HCT116 (cell line): ENCODE data around the gene RNF151. TPM values are rescaled to one million over a fixed set of nuclear protein-coding genes. Genes with fewer than 3 reads are reported as not detected.

Experiments
- ATAC-seq: fragments of 200-7000 bp; cut with Tn5 transposase; 2 replicates; pipeline ENCODE4 v1.9.1; 2020; ENCODE audit warnings: mild to moderate bottlenecking, moderate library complexity
- BruUV-seq: library from RNA; stranded (reverse); fragments of 400-500 nt; replicated peaks from 2 replicates; lab custom pipeline; 2021; lab: Mats Ljungman, UMichigan
- CTCF ChIA-PET: fragments of 300-600 bp; sonication (Branson Sonifier 250); formaldehyde crosslinking; loops from one replicate; lab custom pipeline; 2021; ENCODE audit warnings: antibody characterized with exemption; lab: Charles Lee
- POLR2A ChIA-PET: fragments of 300-600, 350-600 bp; sonication (Branson Sonifier 250); formaldehyde crosslinking; loops from one replicate; lab custom pipeline; 2021; ENCODE audit warnings: antibody characterized with exemption; lab: Charles Lee
- RAD21 ChIA-PET, 2 experiments: fragments of 300-600 bp; sonication (Branson Sonifier 250); formaldehyde crosslinking; loops; one replicate each; lab custom pipeline; 2023; ENCODE audit warnings: low total read pairs in 2 of 2; ENCODE audit not compliant: uncharacterized antibody in 2 of 2, unreplicated experiment in 2 of 2, low non-redundant PET in 1 of 2; lab: Charles Lee
- DNase-seq: peaks from one replicate; pipeline ENCODE4 v3.0.0-alpha.2; 2010; ENCODE audit warnings: low read depth, low spot score
- H2AFZ ChIP-seq: fragments of 200-600 bp; shearing (Covaris generic), sonication (generic); 2 replicates; pipeline ENCODE4 v1.6.1; 2017; ENCODE audit warnings: low read depth, mixed run types, mixed read lengths, antibody characterized with exemption, low read length; ENCODE audit not compliant: poor library complexity, severe bottlenecking
- H3K27ac ChIP-seq: 2 replicates; pipeline ENCODE4 v1.5.1; 2012; ENCODE audit warnings: low read depth, low read length
- H3K27me3 ChIP-seq: fragments of 200-600 bp; sonication (generic); 2 replicates; pipeline ENCODE4 v1.6.1; 2016; ENCODE audit warnings: mixed run types, low read length, mixed read lengths; ENCODE audit not compliant: insufficient read depth
- H3K36me3 ChIP-seq, 2 experiments: fragments of 200-500 bp in 1 of 2; fragments of 200-600 bp in 1 of 2; sonication (Bioruptor generic) in 1 of 2; sonication (generic) in 1 of 2; 2 replicates each; pipeline versions ENCODE4 v1.5.1 to v1.6.1; 2014 to 2016; ENCODE audit warnings: low read length in 2 of 2, inconsistent platforms in 1 of 2, mixed read lengths in 1 of 2, mixed run types in 1 of 2; ENCODE audit not compliant: insufficient read depth in 2 of 2, control insufficient read depth in 1 of 2
- H3K4me1 ChIP-seq, 2 experiments: fragments of 200-600 bp in 1 of 2; sonication (generic) in 1 of 2; 2 replicates each; pipeline versions ENCODE4 v1.5.1 to v1.6.1; 2012 to 2017; ENCODE audit warnings: low read length in 2 of 2, inconsistent platforms in 1 of 2, mild to moderate bottlenecking in 1 of 2, mixed read lengths in 1 of 2, mixed run types in 1 of 2, moderate library complexity in 1 of 2; ENCODE audit not compliant: insufficient read depth in 2 of 2, control insufficient read depth in 1 of 2
- H3K4me2 ChIP-seq: fragments of 200-600 bp; sonication (generic); 2 replicates; pipeline ENCODE4 v1.6.1; 2017; ENCODE audit warnings: mixed run types, low read length, mixed read lengths
- H3K4me3 ChIP-seq, 2 experiments: fragments of 200-600 bp in 1 of 2; sonication (generic) in 1 of 2; replicated peaks in 1 of 2; 2 replicates each; pipeline ENCODE4 v1.5.1; 2011 to 2016; ENCODE audit warnings: low read length in 2 of 2, control low read depth in 1 of 2, low read depth in 1 of 2, mild to moderate bottlenecking in 1 of 2, mixed read lengths in 1 of 2, mixed run types in 1 of 2
- H3K79me2 ChIP-seq: fragments of 200-600 bp; sonication (generic); 2 replicates; pipeline ENCODE4 v1.6.1; 2017; ENCODE audit warnings: mild to moderate bottlenecking, mixed run types, low read length, moderate library complexity, mixed read lengths; ENCODE audit not compliant: insufficient read depth
- H3K9ac ChIP-seq: fragments of 200-600 bp; sonication (generic); 2 replicates; pipeline ENCODE4 v1.6.1; 2016; ENCODE audit warnings: low read length, mixed read lengths
- H3K9me2 ChIP-seq: fragments of 200-600 bp; sonication (generic), shearing (Covaris generic); 2 replicates; pipeline ENCODE4 v1.6.1; 2017; ENCODE audit warnings: mixed run types, mild to moderate bottlenecking, moderate library complexity; ENCODE audit not compliant: insufficient read depth
- H3K9me3 ChIP-seq, 2 experiments: fragments of 200-500 bp in 1 of 2; fragments of 200-600 bp in 1 of 2; sonication (Bioruptor generic) in 1 of 2; sonication (generic) in 1 of 2; 2 replicates each; pipeline ENCODE4 v1.6.1; 2014 to 2017; ENCODE audit warnings: low read length in 2 of 2, mixed read lengths in 2 of 2, inconsistent platforms in 1 of 2, low read depth in 1 of 2, mild to moderate bottlenecking in 1 of 2, mixed run types in 1 of 2, moderate library complexity in 1 of 2; ENCODE audit not compliant: control insufficient read depth in 1 of 2, insufficient read depth in 1 of 2
- H4K20me1 ChIP-seq: fragments of 200-600 bp; sonication (generic), shearing (Covaris generic); 2 replicates; pipeline ENCODE4 v1.6.1; 2017; ENCODE audit warnings: mixed run types, mild to moderate bottlenecking, moderate library complexity; ENCODE audit not compliant: insufficient read depth
- FOSL1 ChIP-seq: IDR thresholded peaks from 2 replicates; pipeline ENCODE4 v1.6.1; 2012; ENCODE audit warnings: low read depth
- POLR2A ChIP-seq: IDR thresholded peaks from 2 replicates; pipeline ENCODE4 v1.7.0; 2011; ENCODE audit warnings: borderline replicate concordance; ENCODE audit not compliant: insufficient read depth, insufficient read length; ENCODE audit errors: extremely low read depth
- POLR2AphosphoS5 ChIP-seq: IDR thresholded peaks from 2 replicates; pipeline ENCODE4 v1.6.1; 2011; ENCODE audit warnings: mild to moderate bottlenecking, low read depth, low read length, moderate library complexity
- SIN3A ChIP-seq: IDR thresholded peaks from 2 replicates; pipeline ENCODE4 v1.6.1; 2012; ENCODE audit warnings: low read depth
- TCF7L2 ChIP-seq: IDR thresholded peaks from 2 replicates; pipeline ENCODE4 v1.7.0; 2011; ENCODE audit warnings: borderline replicate concordance, inconsistent platforms; ENCODE audit not compliant: insufficient read depth, insufficient read length; ENCODE audit errors: extremely low read depth
- YY1 ChIP-seq: IDR thresholded peaks from 2 replicates; pipeline ENCODE4 v1.6.1; 2011; ENCODE audit warnings: low read length, low read depth, moderate library complexity, mild to moderate bottlenecking; ENCODE audit not compliant: insufficient replicate concordance; ENCODE audit errors: extremely low read depth
- ZFX ChIP-seq: fragments of 450-650 bp; IDR thresholded peaks from 2 replicates; pipeline ENCODE4 v1.6.1; 2017
- intact Hi-C: fragments of 100-400 bp; cut with micrococcal nuclease; formaldehyde crosslinking; loops from 2 replicates; pipeline ENCODE4 v1.10.0; 2022
- total RNA-seq: library from RNA; stranded (reverse); gene quantifications from one replicate; pipeline ENCODE4 v1.2.1, GENCODE V29; 2021; ENCODE audit not compliant: unreplicated experiment
- TF ChIP-seq, protein P1 (sequence below): IDR thresholded peaks from 2 replicates; pipeline ENCODE4 v1.6.1; 2011; ENCODE audit warnings: mild to moderate bottlenecking, low read length, moderate library complexity; ENCODE audit not compliant: insufficient replicate concordance; ENCODE audit errors: extremely low read depth

RNF151 gene
- total RNA-seq, 1 experiment from 2014 or later, result 0.30 TPM

- ChIA-PET RAD21 (no interaction called here), POLR2A (interaction anchor here (0.9 to 4.0 kb wide), 5 partner anchors 9 to 183 kb away, joined by 3 to 21 read pairs (median 4); partner anchors contain the start of genes NOXO1 and TRAF7), CTCF (interaction anchor here (0.6 to 1.5 kb wide), 3 partner anchors 32 to 169 kb away, joined by 3 to 5 read pairs (median 3); no protein-coding TSS in a partner anchor)
- peaks cover 0 to 31% of the 10 kb centered on the region in 2 experiments; a peak in 2 of 4 replicates for H3K36me3 ChIP-seq
- peak within 1 kb of the TSS; percentile 98 for H3K4me2 ChIP-seq
- peak within 1 kb of the TSS; percentile 61 for H2AFZ ChIP-seq
- intact Hi-C loops, result no loop called here
- no peaks in the 10 kb centered on the region for H3K27me3 ChIP-seq
- H3K9me2 ChIP-seq, result no peaks in the 10 kb centered on the region
- peak within 1 kb of the TSS; percentile 98 for H3K9ac ChIP-seq
- peak within 1 kb of the TSS; percentile 75 to 96 for H3K4me3 ChIP-seq
- H3K79me2 ChIP-seq, result peaks cover 37% of the 10 kb centered on the region
- peak within 1 kb of the TSS; percentile 95 for H3K27ac ChIP-seq
- no peaks in the 10 kb centered on the region for H3K9me3 ChIP-seq
- TF ChIP-seq ZFX (peak; percentile 23; the same call in 1 of the 2 replicates), FOSL1 (no peak), YY1 (peak; percentile 100), TCF7L2 (peak; percentile 64), SIN3A (no peak), POLR2A (peak; percentile 85), POLR2AphosphoS5 (peak; percentile 85)
- TF ChIP-seq, protein P1, sequence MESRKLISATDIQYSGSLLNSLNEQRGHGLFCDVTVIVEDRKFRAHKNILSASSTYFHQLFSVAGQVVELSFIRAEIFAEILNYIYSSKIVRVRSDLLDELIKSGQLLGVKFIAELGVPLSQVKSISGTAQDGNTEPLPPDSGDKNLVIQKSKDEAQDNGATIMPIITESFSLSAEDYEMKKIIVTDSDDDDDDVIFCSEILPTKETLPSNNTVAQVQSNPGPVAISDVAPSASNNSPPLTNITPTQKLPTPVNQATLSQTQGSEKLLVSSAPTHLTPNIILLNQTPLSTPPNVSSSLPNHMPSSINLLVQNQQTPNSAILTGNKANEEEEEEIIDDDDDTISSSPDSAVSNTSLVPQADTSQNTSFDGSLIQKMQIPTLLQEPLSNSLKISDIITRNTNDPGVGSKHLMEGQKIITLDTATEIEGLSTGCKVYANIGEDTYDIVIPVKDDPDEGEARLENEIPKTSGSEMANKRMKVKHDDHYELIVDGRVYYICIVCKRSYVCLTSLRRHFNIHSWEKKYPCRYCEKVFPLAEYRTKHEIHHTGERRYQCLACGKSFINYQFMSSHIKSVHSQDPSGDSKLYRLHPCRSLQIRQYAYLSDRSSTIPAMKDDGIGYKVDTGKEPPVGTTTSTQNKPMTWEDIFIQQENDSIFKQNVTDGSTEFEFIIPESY, result peak; percentile 82
- TF ChIP-seq, all 23 proteins: peak for 6
- Histone ChIP-seq H3K4me1 (peaks cover 7 to 16% of the 10 kb centered on the region in 2 experiments), H4K20me1 (no peaks in the 10 kb centered on the region)
- ATAC-seq (peak; percentile 85), DNase-seq (peak; percentile 83)
- no TSS peak for BruUV-seq
Observed at GRCh38 chr16:1971796-1972489, 5.3 kb downstream of the RNF151 start, which contains the start of gene TBL3. TSS of gene TBL3 (plus strand) at chr16:1972053. CDS start at chr16:1972165, 112 bp downstream.
